Stimulated activated CD4-positive, alpha-beta T cell treated with anti-CD3 and anti-CD28 coated beads, Interleukin-4, amount 100 ng/mL, for 1 hour (primary cell): Measurements from ENCODE around the gene CD2AP.
"Not testable (repeated sequence)": the region's sequence is repeated elsewhere in the genome, so short reads cannot be mapped to it uniquely, and the experiment has no call there.

Experiments used
- DNase-seq: peaks from one replicate; pipeline ENCODE4 v3.0.0-alpha.2; 2020

The CD2AP gene

GRCh38 chr6:47464052-47464451 lies 13.5 kb upstream of the CD2AP start:
- DNase-seq: no peak

DNA sequence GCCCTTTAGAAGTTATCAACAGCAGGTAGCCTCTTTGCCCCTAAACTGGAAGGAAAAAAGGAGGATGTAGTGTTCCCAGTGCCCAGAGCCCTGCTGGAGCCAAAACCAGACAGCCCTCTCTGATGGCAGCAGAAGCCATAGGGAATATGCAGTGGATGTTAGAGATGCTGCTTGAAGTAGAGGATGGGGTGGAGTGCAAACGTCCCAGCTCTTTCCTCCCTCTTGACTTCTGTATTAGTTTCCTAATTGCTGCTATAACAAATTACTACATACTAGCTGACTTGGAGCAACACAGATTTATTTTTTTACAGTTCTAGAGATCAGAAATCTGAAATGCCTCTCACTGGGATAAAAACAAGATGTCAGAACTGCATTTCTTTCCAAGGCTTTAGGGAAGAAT lies 12.5 kb upstream of the CD2AP start:
- DNase-seq: no peak

GRCh38 chr6:47471911-47472310 lies 5.7 kb upstream of the CD2AP start:
- no peak for DNase-seq

DNA sequence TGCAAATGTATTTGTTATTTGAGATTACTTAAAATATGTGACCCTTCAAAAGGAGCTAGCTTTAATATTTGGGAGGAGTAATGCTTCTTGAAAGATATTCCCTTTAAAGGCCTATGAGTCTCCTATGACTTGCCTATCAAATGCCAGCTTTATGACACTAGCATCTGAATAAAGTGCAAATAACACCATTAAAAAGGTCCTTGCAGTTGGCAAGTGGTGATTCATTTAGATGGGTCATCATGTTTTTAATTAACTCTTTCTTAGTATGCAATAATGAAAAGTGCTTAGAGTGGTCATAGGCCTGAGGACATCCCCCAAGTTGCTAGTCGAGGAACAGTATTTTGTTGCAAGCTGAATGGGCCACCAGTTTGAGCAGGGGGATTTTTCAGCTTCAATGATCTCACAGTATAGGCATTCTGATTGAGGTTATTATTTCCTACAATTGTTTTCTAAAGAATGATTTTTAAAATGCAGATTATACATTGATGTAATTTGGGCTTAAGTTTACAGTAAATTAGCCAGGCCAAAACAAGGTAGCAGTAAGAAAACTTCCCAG lies 3.7 kb upstream of the CD2AP start:
- no peak for DNase-seq

DNA sequence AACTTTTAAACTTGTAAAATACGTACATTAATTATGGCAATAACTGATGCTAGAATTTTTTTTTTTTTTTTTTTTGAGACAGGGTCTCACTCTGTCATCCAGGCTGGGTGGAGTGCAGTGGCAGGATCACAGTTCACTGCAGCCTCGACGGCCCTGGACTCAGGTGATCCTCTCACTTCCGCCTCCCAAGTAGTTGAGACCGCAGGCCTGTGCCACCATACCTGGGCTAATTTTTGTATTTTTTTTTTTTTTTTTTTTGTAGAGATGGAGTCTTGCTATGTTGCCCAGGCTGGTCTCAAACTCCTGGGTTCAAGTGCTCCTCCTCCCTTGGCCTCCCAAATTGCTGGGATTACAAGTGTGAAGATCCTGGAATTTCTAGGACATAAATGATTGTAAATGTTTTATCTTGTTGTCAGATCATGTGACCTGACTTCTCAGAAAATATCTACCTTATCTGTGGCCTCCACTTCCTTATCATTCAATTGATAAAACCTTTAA lies 2.2 kb upstream of the CD2AP start:
- no peak for DNase-seq

DNA sequence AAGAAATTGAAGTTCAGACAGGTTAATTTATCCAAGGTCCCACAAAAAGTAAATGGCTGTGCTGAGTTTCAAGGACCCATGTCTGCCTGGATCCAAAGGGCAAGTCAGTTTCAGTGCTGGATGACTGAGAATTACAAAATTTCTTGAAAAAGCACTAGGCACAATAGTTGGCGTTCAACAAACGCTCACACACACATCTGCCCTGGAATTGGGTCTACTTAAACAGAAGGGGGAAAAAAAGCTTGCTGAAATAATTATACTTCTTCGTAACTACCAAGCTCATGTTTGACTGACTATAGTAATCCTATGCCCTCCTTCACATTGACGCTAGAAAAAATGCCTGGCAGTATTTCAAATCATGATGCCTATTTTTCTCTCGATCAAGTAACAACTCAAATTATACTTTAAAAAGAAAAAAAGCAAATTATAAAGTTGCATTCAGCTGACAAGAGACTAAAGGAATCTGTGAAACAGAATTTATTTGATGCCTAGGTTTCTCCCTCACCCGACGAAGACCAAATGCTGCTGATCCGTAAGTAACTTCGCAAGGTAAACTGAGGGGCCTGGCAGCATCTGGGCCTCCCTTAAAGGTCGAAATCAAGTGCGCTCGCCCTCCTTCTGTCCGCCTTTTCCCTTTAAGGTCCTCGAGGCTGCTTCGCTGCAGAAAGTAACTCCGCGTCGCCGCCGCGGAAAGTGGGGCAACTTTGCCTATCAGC lies 650 bp upstream of the CD2AP start:
- DNase-seq: no peak

DNA sequence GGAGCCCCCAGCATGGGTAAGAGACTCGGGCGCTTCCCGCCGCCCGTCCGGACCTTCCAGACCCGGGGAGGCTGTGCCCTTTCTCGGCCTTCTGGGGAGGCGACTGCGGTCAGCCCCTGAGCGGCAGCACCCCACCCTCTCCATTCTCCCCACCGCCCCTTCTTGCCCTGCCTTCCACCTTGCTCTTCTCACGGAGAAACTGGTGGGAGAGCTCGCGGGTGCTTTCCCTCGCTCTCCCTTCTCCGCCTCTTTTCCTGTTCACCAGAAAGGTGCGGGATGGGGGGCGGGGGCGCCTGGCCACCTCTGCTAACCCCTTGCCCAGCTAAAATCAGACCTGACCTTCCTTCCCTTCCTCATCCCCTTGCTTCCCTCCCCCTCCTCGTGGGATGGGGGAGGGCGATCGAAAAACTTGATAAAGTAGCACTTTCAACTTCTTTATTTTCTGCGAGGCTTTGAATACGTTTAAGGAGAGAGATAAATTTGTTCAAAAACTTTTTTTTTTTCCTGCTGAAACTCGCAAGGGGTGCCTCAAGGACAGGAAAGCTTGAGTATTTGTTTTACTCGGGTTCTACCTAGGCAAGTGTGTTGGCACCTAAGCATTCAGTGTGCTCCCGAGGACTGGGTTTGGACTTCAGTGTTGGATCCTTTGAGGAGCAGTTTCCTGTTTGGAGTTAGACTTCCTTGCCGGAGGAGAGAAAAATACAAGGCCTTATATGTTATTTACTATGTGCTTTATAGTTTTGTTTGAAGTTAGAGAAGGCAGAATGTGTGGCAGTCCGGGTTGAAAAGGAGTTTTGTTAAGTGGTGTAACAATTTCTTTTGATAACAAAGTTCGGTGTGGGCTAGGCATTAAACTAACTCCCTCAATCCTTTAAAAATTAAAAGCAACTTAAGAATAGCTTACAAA lies 897 bp downstream of the CD2AP start:
- DNase-seq: no peak

DNA sequence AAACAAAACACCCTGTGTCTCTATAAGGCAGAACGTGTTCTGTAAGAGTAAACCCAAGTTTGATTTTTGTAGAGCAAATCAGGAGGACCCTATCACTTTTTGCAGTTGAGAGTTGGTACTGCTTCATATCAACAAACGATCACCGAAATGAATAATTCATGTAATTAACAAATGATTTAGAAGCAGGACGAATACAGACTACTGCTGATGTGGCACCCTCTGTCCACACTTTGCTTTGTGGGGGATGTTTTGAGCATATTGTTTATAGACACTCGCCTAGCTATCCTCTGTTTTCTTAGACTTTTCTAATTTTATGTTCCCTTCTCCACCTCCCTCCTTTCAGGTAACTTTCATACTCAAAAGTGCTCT lies 1.5 kb downstream of the CD2AP start:
- DNase-seq: no peak

GRCh38 chr6:47479874-47480273 lies 2.3 kb downstream of the CD2AP start:
- DNase-seq: no peak

DNA sequence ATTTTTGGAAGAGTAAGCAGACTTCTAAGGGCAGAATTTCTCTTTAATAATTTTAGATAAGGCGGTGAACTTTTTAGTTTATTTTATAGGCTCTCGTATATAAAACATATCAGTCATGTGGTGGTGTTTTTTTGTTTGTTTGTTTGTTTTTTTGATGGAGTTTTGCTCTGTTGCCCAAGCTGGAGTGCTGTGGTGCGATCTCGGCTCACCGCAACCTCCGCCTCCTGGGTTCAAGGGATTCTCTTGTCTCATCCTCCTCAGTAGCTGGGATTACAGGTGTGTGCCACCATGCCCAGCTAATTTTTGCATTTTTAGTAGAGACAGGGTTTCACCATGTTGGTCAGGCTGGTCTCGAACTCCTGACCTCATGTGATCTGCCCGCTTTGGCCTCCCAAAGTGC lies 3.6 kb downstream of the CD2AP start:
- not testable (repeated sequence) for DNase-seq

- DNase-seq: no peak
These were observed 4.2 kb downstream of the CD2AP start for GRCh38 chr6:47481806-47482205.

GRCh38 chr6:47483516-47483852 lies 5.9 kb downstream of the CD2AP start:
- no peak for DNase-seq

DNA sequence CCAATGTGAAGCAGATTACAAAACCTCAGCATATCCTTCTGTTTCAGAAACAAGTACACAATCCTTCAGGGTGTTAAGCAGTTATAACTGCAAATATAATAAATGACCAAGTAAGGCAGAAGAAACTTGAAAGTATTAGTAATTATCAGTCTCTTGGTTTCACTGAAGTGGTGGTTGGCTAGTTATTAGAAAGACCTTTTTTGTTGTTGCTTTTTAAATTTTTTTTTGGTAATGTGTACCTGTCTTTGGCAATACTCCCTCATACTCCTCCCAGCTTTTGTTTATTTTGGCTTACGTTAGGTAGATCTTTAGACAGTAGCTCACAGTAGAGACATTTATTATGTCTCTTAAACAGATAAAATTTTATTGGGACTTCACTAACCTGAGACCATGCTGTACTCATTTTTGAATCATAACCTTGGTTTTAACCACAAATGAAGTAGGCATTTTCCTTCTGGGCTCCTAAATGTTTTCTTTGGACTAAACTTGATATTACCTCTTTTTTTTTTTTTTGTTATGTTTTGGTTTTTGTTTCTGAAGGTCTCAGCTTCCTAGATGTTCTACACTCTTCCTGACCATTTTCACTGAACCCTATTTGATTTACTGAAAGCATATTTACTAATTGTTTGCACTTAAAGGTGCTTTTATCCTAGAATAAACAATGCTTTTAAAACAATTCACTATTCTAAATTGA lies 6.4 kb downstream of the CD2AP start:
- DNase-seq: no peak

DNA sequence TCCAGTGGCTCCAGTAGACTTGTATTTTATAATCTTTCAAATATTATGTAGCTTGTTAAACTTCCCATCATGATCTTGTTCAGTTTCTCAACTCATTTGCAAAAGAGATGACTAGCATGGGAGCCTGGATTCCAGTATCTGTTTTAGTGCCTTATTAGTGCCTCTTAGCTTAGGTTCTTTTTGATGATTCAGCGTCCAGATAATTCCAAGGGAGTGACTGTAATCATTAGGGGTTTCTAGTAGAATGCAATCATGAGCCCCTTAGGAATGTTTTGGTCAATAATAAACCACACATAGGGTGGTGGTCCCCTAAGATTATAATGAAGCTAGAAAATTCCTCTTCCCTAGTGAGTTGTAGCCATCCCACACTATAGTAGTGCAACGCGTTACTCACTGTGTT lies 7.0 kb downstream of the CD2AP start:
- no peak for DNase-seq

DNA sequence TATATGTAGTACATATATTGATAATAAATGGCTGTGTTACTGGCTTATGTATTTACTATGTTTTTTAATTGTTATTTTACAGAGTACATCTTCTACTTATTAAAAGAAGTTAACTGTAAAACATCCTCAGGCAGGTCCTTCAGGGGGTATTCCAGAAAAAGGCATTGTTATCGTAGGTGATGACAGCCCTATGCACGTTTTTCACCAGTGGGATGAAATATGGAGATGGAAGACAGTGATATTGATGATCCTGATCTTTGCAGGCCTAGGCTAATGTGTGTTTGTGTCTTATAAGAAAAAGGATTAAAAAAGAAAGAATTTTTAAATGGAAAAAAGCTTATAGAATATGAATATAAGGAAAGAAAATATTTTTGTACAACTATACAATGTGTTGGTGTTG lies 7.5 kb downstream of the CD2AP start:
- DNase-seq: no peak

- no peak for DNase-seq
These were observed 8.0 kb downstream of the CD2AP start for GRCh38 chr6:47485491-47486135.

DNA sequence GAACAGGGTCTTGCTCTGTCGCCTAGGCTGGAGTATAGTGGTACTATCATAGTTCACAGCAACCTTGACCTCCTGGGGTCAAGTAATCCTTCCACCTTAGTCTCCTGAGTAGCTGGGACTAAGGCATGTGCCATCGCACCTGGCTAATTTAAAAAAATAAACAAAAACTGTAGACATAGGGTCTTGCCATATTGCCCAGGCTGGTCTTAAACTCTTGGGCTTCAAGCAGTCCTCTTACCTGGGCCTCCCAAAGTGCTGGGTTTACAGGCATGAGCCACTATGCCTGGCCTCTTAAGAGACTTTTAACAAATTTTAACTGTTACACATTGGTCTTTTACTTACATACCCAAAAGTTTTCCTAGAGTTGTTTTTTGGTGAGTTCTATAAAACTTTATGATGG lies 12.4 kb downstream of the CD2AP start:
- no peak for DNase-seq

DNA sequence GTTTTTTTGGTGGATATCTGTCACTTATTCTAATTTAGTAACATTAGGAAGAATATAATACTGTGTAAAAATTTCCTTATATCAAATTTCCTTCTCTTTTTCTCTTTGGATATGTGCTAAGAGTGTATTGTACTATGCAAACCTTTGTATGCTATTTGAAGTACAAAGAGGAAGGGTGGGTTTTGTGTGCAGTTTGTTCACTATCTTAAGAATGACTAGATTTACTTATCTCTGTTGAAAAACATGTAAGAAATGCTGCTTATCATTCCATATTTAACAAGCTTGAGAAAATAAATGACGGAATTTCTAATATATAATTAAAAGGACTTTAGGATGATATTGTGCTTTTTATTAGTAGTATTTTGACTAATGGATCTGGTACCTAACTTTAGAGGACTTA lies 13.1 kb downstream of the CD2AP start:
- DNase-seq: no peak

GRCh38 chr6:47492355-47492754 lies 14.8 kb downstream of the CD2AP start:
- DNase-seq: no peak

GRCh38 chr6:47495207-47495606 lies 17.6 kb downstream of the CD2AP start:
- DNase-seq: no peak

DNA sequence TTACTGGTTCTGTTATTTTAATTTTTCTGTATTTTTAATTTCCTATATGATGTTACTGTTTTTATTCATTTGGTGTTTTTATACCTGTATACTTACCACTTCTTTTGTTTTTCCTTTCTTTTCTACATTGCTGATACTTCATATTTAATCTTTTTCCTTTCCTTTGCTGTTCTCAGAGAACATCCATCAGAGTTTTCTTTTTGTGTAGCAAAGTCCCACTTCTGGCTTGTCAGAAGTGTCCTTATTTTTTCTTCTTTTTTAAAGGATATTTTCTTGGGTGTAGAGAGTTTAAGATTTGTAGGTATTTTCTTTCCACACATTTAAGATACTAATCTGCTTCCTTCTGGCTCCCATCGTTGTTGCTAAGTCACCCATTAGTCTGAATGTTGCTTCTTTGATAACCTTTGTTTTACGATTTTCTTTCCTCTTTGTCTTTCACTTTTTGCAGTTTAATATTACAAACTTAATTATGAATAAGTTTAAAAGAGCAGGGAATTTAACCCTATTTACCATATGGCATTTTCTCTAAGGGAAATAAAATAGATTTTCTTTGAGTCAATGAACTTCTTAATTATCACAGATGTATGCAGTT lies 18.5 kb downstream of the CD2AP start:
- DNase-seq: no peak

- DNase-seq: no peak
These were observed 19.5 kb downstream of the CD2AP start for GRCh38 chr6:47496935-47497579.
